Endothelial cell of umbilical vein (primary cell): Measurements from ENCODE around the gene ANKRD28. TPM values are rescaled to one million over a fixed set of nuclear protein-coding genes. Genes with fewer than 3 reads are reported as not detected.

Experiments
- BruUV-seq: library from RNA; stranded (reverse); fragments of 400-500 nt; replicated peaks from 2 replicates; lab custom pipeline; 2021; lab: Mats Ljungman, UMichigan
- CTCF ChIA-PET: fragments of 300-600, 350-600 bp; sonication (Branson Sonifier 250); formaldehyde crosslinking; loops from one replicate; lab custom pipeline; 2021; ENCODE audit warnings: antibody characterized with exemption, inconsistent platforms; lab: Charles Lee
- POLR2A ChIA-PET: fragments of 300-600, 350-600 bp; sonication (Branson Sonifier 250); formaldehyde crosslinking; loops from one replicate; lab custom pipeline; 2021; ENCODE audit warnings: antibody characterized with exemption, inconsistent platforms; lab: Charles Lee
- DNase-seq: peaks from one replicate; pipeline ENCODE4 v3.0.0-alpha.2; 2011; ENCODE audit warnings: low read depth, low spot score
- FAIRE-seq: peaks from 2 replicates; lab custom pipeline; 2011; peaks lifted over from hg19 to GRCh38; lab: Jason Lieb, UNC
- H2AFZ ChIP-seq: 2 replicates; pipeline ENCODE4 v1.6.0; 2012; ENCODE audit warnings: low read depth, low read length, control low read depth, inconsistent platforms
- H3K27ac ChIP-seq: 2 replicates; pipeline ENCODE4 v1.5.1; 2011; ENCODE audit warnings: low read depth, mild to moderate bottlenecking, control low read depth, low read length, moderate library complexity; ENCODE audit not compliant: insufficient read depth
- H3K27me3 ChIP-seq, 2 experiments: 2 replicates each; pipeline versions ENCODE4 v1.6.0 to v1.6.1; 2011; ENCODE audit warnings: low read length in 2 of 2, mixed read lengths in 1 of 2; ENCODE audit not compliant: control insufficient read depth in 2 of 2, insufficient read depth in 2 of 2
- H3K36me3 ChIP-seq, 2 experiments: 2 replicates in 1 of 2; 3 replicates in 1 of 2; pipeline ENCODE4 v1.5.1; 2011; ENCODE audit warnings: low read length in 2 of 2, mild to moderate bottlenecking in 1 of 2, moderate library complexity in 1 of 2; ENCODE audit not compliant: control insufficient read depth in 2 of 2, insufficient read depth in 2 of 2; ENCODE audit errors: extremely low read depth in 1 of 2
- H3K4me1 ChIP-seq: 3 replicates; pipeline ENCODE4 v1.5.1; 2011; ENCODE audit warnings: mild to moderate bottlenecking, low read length; ENCODE audit not compliant: control insufficient read depth, insufficient read depth; ENCODE audit errors: extremely low read depth
- H3K4me2 ChIP-seq: 2 replicates; pipeline ENCODE4 v1.6.1; 2011; ENCODE audit warnings: low read length, control low read depth, mixed read lengths; ENCODE audit not compliant: insufficient read depth
- H3K4me3 ChIP-seq, 3 experiments: fragments of 200-600 bp in 1 of 3; sonication (generic), shearing (Covaris generic) in 1 of 3; replicated peaks in 1 of 3; 2 replicates each; pipeline ENCODE4 v1.5.1; 2011 to 2016; ENCODE audit warnings: control low read depth in 3 of 3, low read length in 3 of 3, mild to moderate bottlenecking in 2 of 3, inconsistent platforms in 1 of 3, low read depth in 1 of 3, moderate library complexity in 1 of 3; ENCODE audit not compliant: insufficient read depth in 1 of 3
- H3K79me2 ChIP-seq: 2 replicates; pipeline ENCODE4 v1.6.0; 2012; ENCODE audit warnings: low read length, inconsistent platforms; ENCODE audit not compliant: control insufficient read depth, insufficient read depth
- H3K9ac ChIP-seq: replicated peaks from 2 replicates; pipeline ENCODE3; 2011; ENCODE audit warnings: low read length, control low read depth; ENCODE audit not compliant: insufficient read depth; ENCODE audit errors: extremely low read depth
- H3K9me1 ChIP-seq: replicated peaks from 3 replicates; pipeline ENCODE4 v1.6.0; 2011; ENCODE audit warnings: mild to moderate bottlenecking, low read length; ENCODE audit not compliant: control insufficient read depth, insufficient read depth; ENCODE audit errors: extremely low read depth
- H3K9me3 ChIP-seq: replicated peaks from 2 replicates; pipeline ENCODE4 v1.5.1; 2012; ENCODE audit warnings: low read length, inconsistent platforms; ENCODE audit not compliant: control insufficient read depth, insufficient read depth
- H4K20me1 ChIP-seq: replicated peaks from 2 replicates; pipeline ENCODE3; 2011; ENCODE audit warnings: mild to moderate bottlenecking, low read length; ENCODE audit not compliant: control insufficient read depth, insufficient read depth; ENCODE audit errors: extremely low read depth
- EZH2 ChIP-seq: IDR thresholded peaks from 2 replicates; pipeline ENCODE4 v1.6.1; 2012; ENCODE audit warnings: borderline replicate concordance, low read depth, mild to moderate bottlenecking, moderate library complexity, low read length, inconsistent platforms; ENCODE audit not compliant: severe bottlenecking
- FOS ChIP-seq: IDR thresholded peaks from 2 replicates; pipeline ENCODE4 v1.6.1; 2011; ENCODE audit warnings: mild to moderate bottlenecking, low read length, moderate library complexity, borderline replicate concordance; ENCODE audit not compliant: insufficient read depth
- GATA2 ChIP-seq: IDR thresholded peaks from 2 replicates; pipeline ENCODE4 v1.7.0; 2011; ENCODE audit warnings: low read depth, mild to moderate bottlenecking, moderate library complexity, mixed read lengths, low read length; ENCODE audit not compliant: insufficient read length, insufficient read depth
- JUN ChIP-seq: IDR thresholded peaks from 2 replicates; pipeline ENCODE4 v1.6.1; 2011; ENCODE audit warnings: borderline replicate concordance, low read depth; ENCODE audit not compliant: insufficient read length, insufficient read depth
- MAX ChIP-seq: IDR thresholded peaks from 2 replicates; pipeline ENCODE4 v1.6.1; 2011; ENCODE audit not compliant: insufficient read depth, insufficient read length
- MYC ChIP-seq: IDR thresholded peaks from one replicate; pipeline ENCODE4 v1.6.1; 2011; ENCODE audit warnings: mild to moderate bottlenecking, low read depth, low read length
- POLR2A ChIP-seq: IDR thresholded peaks from 2 replicates; pipeline ENCODE4 v1.6.1; 2012; ENCODE audit warnings: low read depth, mild to moderate bottlenecking, control low read depth, low read length
- POLR2AphosphoS5 ChIP-seq: IDR thresholded peaks from 2 replicates; pipeline ENCODE4 v1.6.1; 2012; ENCODE audit warnings: low read depth, mild to moderate bottlenecking, control low read depth, low read length, moderate library complexity; ENCODE audit not compliant: insufficient read depth
- dilution Hi-C: fragments of 300-500 bp; cut with MboI; formaldehyde crosslinking; loops from one replicate; pipeline ENCODE4 v1.15.0; 2019; ENCODE audit warnings: low sequenced_read_pairs; ENCODE audit not compliant: extremely low pct_ligation_motif_present
- intact Hi-C: fragments of 100-400 bp; cut with micrococcal nuclease; formaldehyde crosslinking; loops from one replicate; pipeline ENCODE4 v1.10.0; 2022
- polyA plus RNA-seq, 4 experiments: library from polyadenylated mRNA; depleted of rRNA in 3 of 4; stranded (reverse) in 3 of 4; unstranded in 1 of 4; fragments of >200 nt; gene quantifications; 2 replicates each; pipeline versions ENCODE4 v1.2.1 to v1.2.3, GENCODE V29; 2011 to 2012; ENCODE audit warnings: missing spikeins in 1 of 4
- total RNA-seq: library from RNA; stranded (reverse); gene quantifications from 2 replicates; pipeline ENCODE4 v1.2.3, GENCODE V29; 2021
- TF ChIP-seq, protein P1 (sequence below), 2 donors: IDR thresholded peaks; 1 replicate in 1 of 2; 2 replicates in 1 of 2; pipeline ENCODE4 v1.5.1; 2011; ENCODE audit warnings: low read length in 2 of 2, mild to moderate bottlenecking in 2 of 2, moderate library complexity in 2 of 2, control low read depth in 1 of 2, inconsistent platforms in 1 of 2, low read depth in 1 of 2; ENCODE audit not compliant: insufficient read depth in 1 of 2; ENCODE audit errors: extremely low read depth in 1 of 2

ANKRD28 gene
- total and polyA plus RNA-seq, 2 donors (not counting 3 experiments of a cell fraction or from before 2014, with no cell fraction given): 36.7 to 97.3 TPM

DNA sequence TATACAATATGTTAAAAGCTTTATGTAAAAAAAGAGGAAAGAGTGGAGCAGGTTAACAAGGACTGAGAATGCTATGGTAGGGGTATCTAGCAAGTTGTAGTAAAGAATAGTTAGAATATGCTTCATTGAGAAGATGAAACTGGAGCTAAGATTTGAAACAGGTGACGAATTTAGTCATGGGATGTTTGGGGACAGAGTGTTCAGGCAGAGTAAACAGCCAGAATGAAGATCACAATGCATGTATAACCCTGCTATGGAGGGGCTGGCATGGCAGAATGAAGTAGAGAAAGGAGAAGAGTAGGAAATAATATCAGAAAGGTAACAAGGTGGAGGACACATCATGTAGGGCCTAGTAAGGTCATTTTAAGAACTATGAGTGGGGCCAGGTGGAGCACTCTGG, 124.2 kb downstream of the ANKRD28 start:
- dilution Hi-C loops (no loop called here), intact Hi-C loops (no loop called here)
- ChIA-PET CTCF (no interaction called here), POLR2A (no interaction called here)
- no peak for TF ChIP-seq POLR2A
- TF ChIP-seq GATA2: no peak
- TF ChIP-seq, protein P1, sequence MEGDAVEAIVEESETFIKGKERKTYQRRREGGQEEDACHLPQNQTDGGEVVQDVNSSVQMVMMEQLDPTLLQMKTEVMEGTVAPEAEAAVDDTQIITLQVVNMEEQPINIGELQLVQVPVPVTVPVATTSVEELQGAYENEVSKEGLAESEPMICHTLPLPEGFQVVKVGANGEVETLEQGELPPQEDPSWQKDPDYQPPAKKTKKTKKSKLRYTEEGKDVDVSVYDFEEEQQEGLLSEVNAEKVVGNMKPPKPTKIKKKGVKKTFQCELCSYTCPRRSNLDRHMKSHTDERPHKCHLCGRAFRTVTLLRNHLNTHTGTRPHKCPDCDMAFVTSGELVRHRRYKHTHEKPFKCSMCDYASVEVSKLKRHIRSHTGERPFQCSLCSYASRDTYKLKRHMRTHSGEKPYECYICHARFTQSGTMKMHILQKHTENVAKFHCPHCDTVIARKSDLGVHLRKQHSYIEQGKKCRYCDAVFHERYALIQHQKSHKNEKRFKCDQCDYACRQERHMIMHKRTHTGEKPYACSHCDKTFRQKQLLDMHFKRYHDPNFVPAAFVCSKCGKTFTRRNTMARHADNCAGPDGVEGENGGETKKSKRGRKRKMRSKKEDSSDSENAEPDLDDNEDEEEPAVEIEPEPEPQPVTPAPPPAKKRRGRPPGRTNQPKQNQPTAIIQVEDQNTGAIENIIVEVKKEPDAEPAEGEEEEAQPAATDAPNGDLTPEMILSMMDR (IDR thresholded peaks at IDR 0.05; ENCODE audit: extremely low read depth in 1 of 2, insufficient read depth in 1 of 2, low read depth in 1 of 2, low read length in 2 of 2): no peak
- no peak for TF ChIP-seq JUN
- TF ChIP-seq POLR2AphosphoS5: no peak
- no peak for TF ChIP-seq EZH2
- TF ChIP-seq MAX: no peak
- TF ChIP-seq MYC: no peak
- TF ChIP-seq FOS: no peak
- H3K4me1 ChIP-seq: no peaks in the 10 kb centered on the region
- no peaks in the 10 kb centered on the region for H3K9me1 ChIP-seq
- no peak for DNase-seq
- no peak overlapping the region for H3K27ac ChIP-seq
- H3K4me3 ChIP-seq: no peak overlapping the region
- no peak overlapping the region for H3K9ac ChIP-seq
- no peaks in the 10 kb centered on the region for H3K9me3 ChIP-seq
- no TSS peak for BruUV-seq
- H3K4me2 ChIP-seq: no peak overlapping the region
- no peaks in the 10 kb centered on the region for H3K27me3 ChIP-seq
- no peak for FAIRE-seq
- no peak overlapping the region for H2AFZ ChIP-seq
- peaks cover 8 to 29% of the 10 kb centered on the region in 2 experiments for H3K36me3 ChIP-seq
- H3K79me2 ChIP-seq: no peaks in the 10 kb centered on the region
- no peaks in the 10 kb centered on the region for H4K20me1 ChIP-seq
